RWPE1 (cell line): Measurements from ENCODE around the gene PPP2R5D.

ENCODE experiments used
- CTCF ChIA-PET: fragments of 350-600 bp; sonication (Branson Sonifier 250); formaldehyde crosslinking; extraction: SDS; loops from one replicate; lab custom pipeline; 2021; lab: Yijun Ruan, JAX
- POLR2A ChIA-PET: fragments of 400-600 bp; formaldehyde crosslinking; extraction: SDS; loops from one replicate; lab custom pipeline; 2020; ENCODE audit warnings: antibody characterized with exemption; ENCODE audit not compliant: low non-redundant PET; lab: Yijun Ruan, JAX
- DNase-seq: peaks from one replicate; pipeline ENCODE4 v3.0.0; 2012; ENCODE audit warnings: low spot score
- H3K27ac ChIP-seq: fragments of 450-650 bp; 2 replicates; pipeline ENCODE4 v1.5.1; 2017
- CTCF ChIP-seq: fragments of 450-650 bp; conservative IDR thresholded peaks from 2 replicates; pipeline ENCODE4 v1.5.1; 2017; ENCODE audit warnings: low read depth, mild to moderate bottlenecking

PPP2R5D gene

GRCh38 chr6:42963179-42963854 lies 21.1 kb upstream of the PPP2R5D start:
- ChIA-PET CTCF (no interaction called here), POLR2A (interaction anchor here (0.6 kb wide), 1 partner anchor 33 kb away, joined by 4 read pairs; no protein-coding TSS in a partner anchor)
- no peak for TF ChIP-seq CTCF
- H3K27ac ChIP-seq, result peak overlapping the region; percentile 11; the same call in 1 of the 2 replicates
- DNase-seq, result no peak

- ChIA-PET CTCF (interaction anchor here (0.5 to 0.6 kb wide), 3 partner anchors 16 to 133 kb away, joined by 3 to 5 read pairs (median 5); no protein-coding TSS in a partner anchor), POLR2A (no interaction called here)
- no peak for DNase-seq
Measured at GRCh38 chr6:42963855-42964605, 20.3 kb upstream of the PPP2R5D start.

GRCh38 chr6:42966571-42966970 lies 17.8 kb upstream of the PPP2R5D start:
- DNase-seq, result no peak
- ChIA-PET POLR2A (no interaction called here), CTCF (no interaction called here)
- no peak for TF ChIP-seq CTCF
- no peak overlapping the region for H3K27ac ChIP-seq

More at GRCh38 chr6:42963855-42964605, 20.3 kb upstream of the PPP2R5D start:
- peak overlapping the region; percentile 11; the same call in 1 of the 2 replicates for H3K27ac ChIP-seq
- no peak; the same call in 1 of the 2 replicates for TF ChIP-seq CTCF

GRCh38 chr6:42967228-42967627 lies 17.1 kb upstream of the PPP2R5D start:
- POLR2A ChIA-PET, result no interaction called here
- no peak for DNase-seq
- no peak for TF ChIP-seq CTCF
- H3K27ac ChIP-seq, result no peak overlapping the region
- CTCF ChIA-PET, result no interaction called here

- TF ChIP-seq CTCF, result no peak
- DNase-seq, result no peak
- POLR2A ChIA-PET, result no interaction called here
- no peak overlapping the region for H3K27ac ChIP-seq
- CTCF ChIA-PET, result no interaction called here
Measured at GRCh38 chr6:42968126-42968701, 16.2 kb upstream of the PPP2R5D start.

GRCh38 chr6:42968783-42969182 lies 15.6 kb upstream of the PPP2R5D start:
- ChIA-PET POLR2A (no interaction called here), CTCF (interaction anchor here (0.6 kb wide), 1 partner anchor 201 kb away, joined by 6 read pairs; no protein-coding TSS in a partner anchor)
- no peak overlapping the region for H3K27ac ChIP-seq
- TF ChIP-seq CTCF, result no peak
- DNase-seq, result no peak
